C4-2B (cell line): ENCODE data around the gene NDFIP2.

Source experiments
- H3K27ac ChIP-seq: fragments of 450-650 bp; 2 replicates; pipeline ENCODE4 v1.5.1; 2017
- ZFX ChIP-seq: fragments of 450-650 bp; IDR thresholded peaks from 2 replicates; pipeline ENCODE4 v1.6.1; 2017
- TF ChIP-seq, protein P1 (sequence below): fragments of 450-650 bp; conservative IDR thresholded peaks from 2 replicates; pipeline ENCODE4 v1.5.1; 2017; ENCODE audit warnings: mild to moderate bottlenecking

NDFIP2 gene

GRCh38 chr13:79485014-79485811, 4.3 kb downstream of the NDFIP2 start:
- H3K27ac ChIP-seq, result peak overlapping the region; percentile 48; the same call in 1 of the 2 replicates
- TF ChIP-seq, protein P1, sequence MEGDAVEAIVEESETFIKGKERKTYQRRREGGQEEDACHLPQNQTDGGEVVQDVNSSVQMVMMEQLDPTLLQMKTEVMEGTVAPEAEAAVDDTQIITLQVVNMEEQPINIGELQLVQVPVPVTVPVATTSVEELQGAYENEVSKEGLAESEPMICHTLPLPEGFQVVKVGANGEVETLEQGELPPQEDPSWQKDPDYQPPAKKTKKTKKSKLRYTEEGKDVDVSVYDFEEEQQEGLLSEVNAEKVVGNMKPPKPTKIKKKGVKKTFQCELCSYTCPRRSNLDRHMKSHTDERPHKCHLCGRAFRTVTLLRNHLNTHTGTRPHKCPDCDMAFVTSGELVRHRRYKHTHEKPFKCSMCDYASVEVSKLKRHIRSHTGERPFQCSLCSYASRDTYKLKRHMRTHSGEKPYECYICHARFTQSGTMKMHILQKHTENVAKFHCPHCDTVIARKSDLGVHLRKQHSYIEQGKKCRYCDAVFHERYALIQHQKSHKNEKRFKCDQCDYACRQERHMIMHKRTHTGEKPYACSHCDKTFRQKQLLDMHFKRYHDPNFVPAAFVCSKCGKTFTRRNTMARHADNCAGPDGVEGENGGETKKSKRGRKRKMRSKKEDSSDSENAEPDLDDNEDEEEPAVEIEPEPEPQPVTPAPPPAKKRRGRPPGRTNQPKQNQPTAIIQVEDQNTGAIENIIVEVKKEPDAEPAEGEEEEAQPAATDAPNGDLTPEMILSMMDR, result no peak
- no peak for TF ChIP-seq ZFX

DNA sequence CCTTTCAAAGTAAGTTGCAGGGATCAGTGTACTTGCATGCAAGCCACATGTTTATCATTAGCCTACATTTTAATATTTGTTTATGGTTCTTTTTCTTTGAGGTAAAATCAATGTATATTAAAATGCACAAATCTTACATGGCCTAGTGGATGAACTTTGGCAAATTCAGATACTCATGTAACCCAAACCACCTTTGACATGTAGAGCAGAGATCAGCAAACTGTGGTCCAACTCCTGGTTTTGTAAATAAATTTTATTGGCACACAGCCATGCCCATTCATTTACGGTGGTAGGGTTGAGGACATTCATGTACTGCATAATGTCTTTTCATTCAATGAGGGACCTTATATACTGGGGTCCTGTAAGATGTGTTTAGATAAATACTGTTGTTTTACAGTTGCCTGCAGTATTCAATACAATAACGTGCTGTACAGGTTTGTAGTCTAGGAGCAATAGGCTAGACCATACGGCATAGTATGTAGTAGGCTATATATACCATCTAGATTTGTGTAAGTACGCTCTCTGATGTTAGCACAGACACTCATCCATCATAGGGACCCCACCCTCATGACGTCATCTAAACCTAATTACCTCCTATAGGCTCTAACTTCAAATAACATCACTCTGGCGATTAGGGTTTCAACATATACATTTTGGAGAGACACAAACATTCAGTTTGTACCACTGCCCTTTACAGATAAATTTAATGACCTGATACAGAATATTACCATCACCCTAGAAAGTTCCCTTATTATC, 5.7 kb downstream of the NDFIP2 start:
- TF ChIP-seq, protein P1, result no peak
- no peak for TF ChIP-seq ZFX
- no peak overlapping the region for H3K27ac ChIP-seq

- TF ChIP-seq ZFX, result no peak
- TF ChIP-seq, protein P1, result no peak
- H3K27ac ChIP-seq, result no peak overlapping the region
Observed at GRCh38 chr13:79490326-79490725, 9.4 kb downstream of the NDFIP2 start.

GRCh38 chr13:79490824-79491223, 9.9 kb downstream of the NDFIP2 start:
- TF ChIP-seq, protein P1, result no peak
- no peak for TF ChIP-seq ZFX
- H3K27ac ChIP-seq, result no peak overlapping the region

GRCh38 chr13:79491715-79492114, 10.8 kb downstream of the NDFIP2 start:
- H3K27ac ChIP-seq, result no peak overlapping the region

GRCh38 chr13:79492313-79492798, 11.4 kb downstream of the NDFIP2 start:
- TF ChIP-seq, protein P1, result no peak
- TF ChIP-seq ZFX, result no peak
- H3K27ac ChIP-seq, result no peak overlapping the region

More at GRCh38 chr13:79491715-79492114, 10.8 kb downstream of the NDFIP2 start:
- no peak for TF ChIP-seq ZFX
- TF ChIP-seq, protein P1, result no peak
